ENCODE results near the gene LRP3. TPM values are rescaled to one million over a fixed set of nuclear protein-coding genes. Genes with fewer than 3 reads are reported as not detected.

LRP3 gene
- total and polyA plus RNA-seq, 2 of the 13 experiments (the other 11 are each of a cell fraction or from before 2014, with no cell fraction given), result 17.6 to 51.6 TPM

- Histone ChIP-seq H3K4me2 (ENCODE audit: low read depth, low read length) (no peak overlapping the region), H3K27me3 (ENCODE audit: control insufficient read depth in 1 of 2, insufficient read depth in 2 of 2, low read length in 2 of 2) (no peaks in the 10 kb centered on the region), H3K4me3 (replicated peaks in 1 of 3; ENCODE audit: insufficient read depth in 1 of 3, low read depth in 2 of 3, low read length in 3 of 3) (no peak overlapping the region), H4K20me1 (ENCODE audit: insufficient read depth, low read length) (no peaks in the 10 kb centered on the region), H3K9me3 (ENCODE audit: low read length) (peaks cover 7% of the 10 kb centered on the region; the same call in 1 of the 2 replicates), H3K27ac (ENCODE audit: extremely low read length, insufficient read depth, low read length) (no peak overlapping the region), H3K9ac (ENCODE audit: insufficient read depth, low read depth, low read length) (no peak overlapping the region), H2AFZ (ENCODE audit: low read length) (no peak overlapping the region), H3K4me1 (ENCODE audit: insufficient read depth, low read length) (peaks cover 57% of the 10 kb centered on the region), H3K36me3 (replicated peaks in 1 of 2; ENCODE audit: control insufficient read depth in 1 of 2, insufficient read depth in 2 of 2, low read length in 2 of 2) (no peaks in the 10 kb centered on the region), H3K79me2 (ENCODE audit: insufficient read depth, low read length) (no peaks in the 10 kb centered on the region)
- POLR2A ChIA-PET, result interaction anchor here (0.8 to 4.1 kb wide), 6 partner anchors 26 to 157 kb away, joined by 3 to 51 read pairs (median 8); partner anchors contain the start of gene CEBPA
- CTCF ChIA-PET (ENCODE audit: low intra/inter-chr PET ratio, low total read pairs), result no interaction called here
- FAIRE-seq, result peak; percentile 15
- in situ Hi-C loops (cut with HindIII; ENCODE audit: extremely low pct_ligation_motif_present, low pct_unique_long_range_greater_than_20kb), result no loop called here
- intact Hi-C loops (cut with micrococcal nuclease; ENCODE audit: unreplicated experiment), result loop anchor here (2.0 kb wide), 1 partner anchor 57 kb away; the partner anchor contains the start of gene CEBPA
- BruUV-seq (replicated peaks), result no TSS peak
- 66% methylated on average over 4 of the region's 7 CpGs for WGBS (ENCODE audit: low lambda C conversion rate)
- no peak for DNase-seq (ENCODE audit: low spot score)
- ATAC-seq, result no peak
- 0 out of 2 replicates have a peak, but pooled peaks have one; percentile 34 for TF ChIP-seq FOXC1 (CRISPR knock-in tag; IDR thresholded peaks at IDR 0.05; ENCODE audit: borderline replicate concordance)
- peak; percentile 43 for TF ChIP-seq CTCF (CRISPR knock-in tag; IDR thresholded peaks at IDR 0.05)
- TF ChIP-seq ZNF10 (CRISPR knock-in tag; IDR thresholded peaks at IDR 0.05; ENCODE audit: borderline replicate concordance, low read depth), result no peak
- peak; percentile 65 for TF ChIP-seq CHD4 (IDR thresholded peaks at IDR 0.05; ENCODE audit: borderline replicate concordance, low read length)
- no peak for TF ChIP-seq ZNF367 (CRISPR knock-in tag; IDR thresholded peaks at IDR 0.05; ENCODE audit: borderline replicate concordance)
- TF ChIP-seq ZNF343 (CRISPR knock-in tag; IDR thresholded peaks at IDR 0.05), result no peak
- peak; percentile 9; the same call in 1 of the 2 replicates for TF ChIP-seq SMC3 (IDR thresholded peaks at IDR 0.05; ENCODE audit: low read length)
- no peak for TF ChIP-seq FIP1L1 (IDR thresholded peaks at IDR 0.05; ENCODE audit: borderline replicate concordance, insufficient read depth, low read depth, low read length)
- no peak for TF ChIP-seq ATM (IDR thresholded peaks at IDR 0.05; ENCODE audit: borderline replicate concordance)
- no peak for TF ChIP-seq ARNTL (CRISPR knock-in tag; IDR thresholded peaks at IDR 0.05)
- no peak for TF ChIP-seq ZNF543 (CRISPR knock-in tag; IDR thresholded peaks at IDR 0.05)
- TF ChIP-seq MNT (IDR thresholded peaks at IDR 0.05), result peak; percentile 96
- no peak for TF ChIP-seq ZNF720 (CRISPR knock-in tag; IDR thresholded peaks at IDR 0.05)
- no peak for TF ChIP-seq ZNF7 (CRISPR knock-in tag; IDR thresholded peaks at IDR 0.05)
- TF ChIP-seq ZNF34 (CRISPR knock-in tag; IDR thresholded peaks at IDR 0.05; ENCODE audit: borderline replicate concordance), result no peak
- TF ChIP-seq SATB2 (CRISPR knock-in tag; IDR thresholded peaks at IDR 0.05), result no peak
- TF ChIP-seq ADNP (CRISPR knock-in tag; IDR thresholded peaks at IDR 0.05), result peak; percentile 57; the same call in 1 of the 2 replicates
- no peak for TF ChIP-seq NFKBIZ (CRISPR knock-in tag; IDR thresholded peaks at IDR 0.05)
- TF ChIP-seq ZBTB26 (CRISPR knock-in tag; IDR thresholded peaks at IDR 0.05; ENCODE audit: borderline replicate concordance), result no peak
- TF ChIP-seq POLR2AphosphoS2 (IDR thresholded peaks at IDR 0.05; ENCODE audit: low read depth, low read length), result no peak
- TF ChIP-seq ZNF598 (CRISPR knock-in tag; IDR thresholded peaks at IDR 0.05; ENCODE audit: borderline replicate concordance), result no peak
- no peak for TF ChIP-seq ZBTB7B (CRISPR knock-in tag; IDR thresholded peaks at IDR 0.05)
These were observed 52.0 kb downstream of the LRP3 start for GRCh38 chr19:33245948-33246708.
